Measurements from ENCODE around the gene SYT1.

Gene SYT1

DNA sequence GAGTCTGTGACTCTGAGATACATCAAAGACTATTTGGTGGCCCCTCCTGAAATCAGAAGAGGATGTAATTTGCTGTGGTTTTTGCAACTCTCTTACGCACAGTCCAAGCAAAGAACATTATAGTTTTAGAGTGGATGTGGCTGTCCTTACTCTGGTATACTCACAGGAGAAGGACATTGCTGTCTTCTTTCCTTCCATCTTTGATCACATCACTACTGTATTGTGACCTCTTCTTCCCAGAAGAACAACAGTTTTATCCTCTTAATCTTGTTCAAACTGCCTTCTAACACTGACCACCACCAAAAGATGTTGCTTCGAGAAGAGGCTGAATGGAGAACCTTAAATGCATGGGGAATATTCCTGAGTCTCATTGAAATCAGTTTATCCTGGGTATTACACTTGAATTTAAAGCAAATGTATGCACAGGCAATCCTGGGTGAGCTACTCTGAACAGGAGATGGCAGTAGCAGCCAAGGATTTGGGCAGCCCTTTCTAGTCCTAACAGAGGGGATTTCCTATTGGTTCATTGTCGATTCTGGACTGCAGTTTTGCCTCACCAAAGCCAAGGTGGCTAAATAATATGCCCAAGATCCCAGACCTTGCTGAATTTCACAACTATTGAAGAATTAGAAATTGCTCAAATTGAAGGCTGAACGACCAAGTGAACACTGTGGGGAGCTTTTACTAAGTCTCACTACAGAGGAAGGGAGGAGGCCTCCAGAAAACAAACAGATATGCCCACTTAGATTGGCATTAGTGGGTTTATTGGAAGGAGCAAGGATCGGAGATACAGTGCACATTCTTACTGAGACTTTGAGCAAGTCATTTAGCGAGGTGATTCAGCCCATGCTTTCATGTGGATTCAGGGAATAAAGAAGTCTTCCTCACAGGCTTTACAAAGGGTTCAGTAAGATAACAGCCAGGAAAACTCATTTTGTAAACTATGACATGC, 543.4 kb downstream of the SYT1 start:
- no peak overlapping the region for H3K4me3 Mint-ChIP-seq
- no peaks in the 10 kb centered on the region for H3K27me3 Mint-ChIP-seq
- H3K36me3 Mint-ChIP-seq (ENCODE audit: insufficient read depth): no peaks in the 10 kb centered on the region
- DNase-seq: no peak
- no peak overlapping the region for H3K27ac Mint-ChIP-seq
- H3K4me1 Mint-ChIP-seq (ENCODE audit: low read depth in 2 of 2): no peaks in the 10 kb centered on the region
- ATAC-seq (replicated peaks): no peak
- H3K9me3 Mint-ChIP-seq: peaks cover 0 to 1% of the 10 kb centered on the region in 2 donors

DNA sequence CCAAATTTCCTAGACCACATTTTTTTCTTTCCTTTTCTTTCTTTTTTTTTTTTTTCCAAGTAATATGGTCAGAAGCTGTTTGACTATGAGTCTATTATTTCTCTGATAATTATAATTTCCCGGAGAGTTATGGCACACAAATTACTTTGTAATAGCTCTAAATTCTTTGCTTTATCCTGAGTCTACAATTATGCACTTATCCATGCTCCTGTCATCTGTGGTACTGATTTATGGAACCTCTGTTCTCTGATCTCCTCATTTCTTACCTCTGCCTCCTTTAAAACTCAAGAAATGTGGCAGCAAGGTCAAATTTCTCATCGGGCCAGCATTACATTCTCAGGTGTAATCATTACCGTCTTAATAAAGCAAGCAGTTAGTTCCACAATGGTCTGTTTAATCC, 544.1 kb downstream of the SYT1 start:
- Mint-ChIP-seq H3K9me3 (no peaks in the 10 kb centered on the region), H3K4me3 (no peak overlapping the region), H3K36me3 (ENCODE audit: insufficient read depth) (no peaks in the 10 kb centered on the region), H3K27ac (no peak overlapping the region), H3K4me1 (ENCODE audit: low read depth in 2 of 2) (no peaks in the 10 kb centered on the region), H3K27me3 (no peaks in the 10 kb centered on the region)
- DNase-seq: no peak
- no peak for ATAC-seq (replicated peaks)

DNA sequence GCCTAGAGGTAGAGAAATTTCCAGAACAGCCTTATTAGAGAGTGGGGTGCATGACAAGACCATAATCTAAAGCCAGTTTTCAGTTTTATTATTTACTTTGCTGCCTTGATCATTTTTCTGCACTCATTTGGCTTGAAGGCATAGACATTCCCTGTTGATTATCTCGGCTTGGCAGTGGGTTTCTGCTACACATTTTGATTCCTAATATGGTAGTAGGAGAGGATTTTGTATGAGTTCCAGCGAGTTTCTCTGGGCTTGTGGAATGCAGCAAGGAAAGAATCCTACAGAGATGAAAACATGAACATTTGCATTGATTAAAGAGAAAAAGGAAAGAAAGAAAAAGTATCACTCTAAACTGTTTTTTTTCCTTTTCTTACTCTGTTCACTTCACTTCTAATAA, 545.0 kb downstream of the SYT1 start:
- Mint-ChIP-seq H3K27ac (no peak overlapping the region), H3K27me3 (no peaks in the 10 kb centered on the region), H3K9me3 (peaks cover 0 to 3% of the 10 kb centered on the region in 2 donors), H3K4me3 (no peak overlapping the region), H3K4me1 (ENCODE audit: low read depth in 2 of 2) (no peaks in the 10 kb centered on the region), H3K36me3 (ENCODE audit: insufficient read depth) (no peaks in the 10 kb centered on the region)
- ATAC-seq (replicated peaks): no peak
- DNase-seq: no peak

DNA sequence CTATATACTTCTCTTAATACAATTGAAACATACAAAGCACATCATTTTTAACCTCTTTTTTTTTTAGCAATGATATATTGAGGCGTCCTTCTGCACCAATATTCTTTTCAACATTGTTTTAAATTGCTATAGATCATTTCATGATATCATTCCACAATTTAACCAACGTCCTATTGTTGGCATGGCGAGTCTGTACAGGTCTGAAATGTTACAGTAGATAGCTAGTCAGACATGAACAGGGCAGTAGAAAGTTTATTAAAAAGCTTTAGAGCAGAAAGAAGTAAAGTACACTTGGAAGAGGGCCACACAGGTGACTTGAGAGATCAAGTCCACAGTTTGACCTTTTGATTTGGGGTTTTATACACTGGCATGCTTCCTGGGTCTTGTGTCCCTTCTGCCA, 547.2 kb downstream of the SYT1 start:
- Mint-ChIP-seq H3K4me1 (ENCODE audit: low read depth in 2 of 2) (no peaks in the 10 kb centered on the region), H3K36me3 (ENCODE audit: insufficient read depth) (no peaks in the 10 kb centered on the region), H3K9me3 (peaks cover 0 to 3% of the 10 kb centered on the region in 2 donors), H3K27ac (no peak overlapping the region), H3K4me3 (no peak overlapping the region), H3K27me3 (no peaks in the 10 kb centered on the region)
- DNase-seq (no peak), ATAC-seq (replicated peaks) (no peak)

DNA sequence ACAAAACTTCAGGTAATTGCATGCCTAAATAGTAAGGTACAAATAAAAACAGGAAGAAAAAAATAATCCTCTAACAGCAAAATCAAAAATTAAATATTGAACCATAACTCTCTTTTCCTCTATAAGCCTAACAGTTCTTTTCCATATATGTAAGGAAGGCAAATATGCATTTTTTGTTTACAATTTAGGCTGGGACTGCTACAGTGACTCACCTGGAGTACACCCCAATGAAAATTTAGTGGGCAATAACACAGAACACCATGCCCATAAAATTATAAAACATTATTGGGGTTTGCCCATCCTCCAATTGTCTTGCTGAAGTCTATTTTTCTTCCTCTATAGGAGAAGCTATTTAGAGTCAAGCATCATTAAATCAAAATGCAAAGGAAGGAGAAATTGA, 549.2 kb downstream of the SYT1 start:
- H3K4me3 Mint-ChIP-seq: no peak overlapping the region
- DNase-seq (no peak), ATAC-seq (replicated peaks) (no peak)
- H3K36me3 Mint-ChIP-seq (ENCODE audit: insufficient read depth): no peaks in the 10 kb centered on the region
- no peaks in the 10 kb centered on the region for H3K27me3 Mint-ChIP-seq
- peaks cover 0 to 3% of the 10 kb centered on the region in 2 donors for H3K9me3 Mint-ChIP-seq
- no peak overlapping the region for H3K27ac Mint-ChIP-seq
- H3K4me1 Mint-ChIP-seq (ENCODE audit: low read depth in 2 of 2): no peaks in the 10 kb centered on the region

DNA sequence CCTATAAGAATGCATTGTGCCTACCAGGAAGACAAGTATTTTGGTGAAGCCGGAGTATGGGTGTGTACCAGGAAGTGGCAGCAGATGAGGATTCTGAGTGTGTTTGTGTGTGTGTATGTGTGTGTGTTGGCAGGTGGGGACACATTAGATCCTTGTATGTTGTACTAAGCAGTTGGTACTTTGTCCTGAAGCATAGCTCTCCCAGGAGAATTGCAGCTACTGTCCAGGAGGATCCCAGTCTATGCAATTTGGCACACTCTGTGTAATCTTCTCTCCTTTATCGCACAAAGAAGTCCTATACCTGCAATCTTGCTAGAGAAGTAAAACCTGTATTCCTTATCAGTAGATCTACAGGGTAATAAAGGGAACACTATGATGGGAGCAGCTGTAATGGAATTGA, 549.7 kb downstream of the SYT1 start:
- no peak overlapping the region for H3K4me3 Mint-ChIP-seq
- H3K36me3 Mint-ChIP-seq (ENCODE audit: insufficient read depth): no peaks in the 10 kb centered on the region
- H3K9me3 Mint-ChIP-seq: peaks cover 0 to 3% of the 10 kb centered on the region in 2 donors
- ATAC-seq (replicated peaks): no peak
- no peaks in the 10 kb centered on the region for H3K27me3 Mint-ChIP-seq
- no peak overlapping the region for H3K27ac Mint-ChIP-seq
- no peaks in the 10 kb centered on the region for H3K4me1 Mint-ChIP-seq (ENCODE audit: low read depth in 2 of 2)
- no peak for DNase-seq

DNA sequence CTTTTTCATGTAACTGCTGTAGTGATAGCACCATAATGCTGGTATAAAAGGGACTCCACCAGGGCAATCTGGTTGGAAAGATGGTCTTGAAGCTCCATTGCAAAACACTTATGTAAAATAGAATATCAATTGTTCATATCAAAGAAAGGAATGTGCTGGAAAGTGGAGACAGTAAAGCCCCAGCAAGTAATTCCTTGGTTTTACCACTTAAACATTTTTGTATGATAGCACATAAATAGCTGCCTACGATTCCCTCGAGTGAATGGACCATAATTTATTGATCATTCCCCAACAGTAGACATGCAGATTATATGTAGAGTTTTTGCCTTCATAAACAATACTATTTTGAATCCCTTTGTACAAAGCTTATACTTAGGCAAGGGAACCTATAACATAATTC, 550.7 kb downstream of the SYT1 start:
- ATAC-seq (replicated peaks): no peak
- Mint-ChIP-seq H3K9me3 (peaks cover 0 to 3% of the 10 kb centered on the region in 2 donors), H3K27ac (no peak overlapping the region), H3K4me1 (ENCODE audit: low read depth in 2 of 2) (no peaks in the 10 kb centered on the region), H3K27me3 (no peaks in the 10 kb centered on the region), H3K4me3 (no peak overlapping the region), H3K36me3 (ENCODE audit: insufficient read depth) (no peaks in the 10 kb centered on the region)
- no peak for DNase-seq

DNA sequence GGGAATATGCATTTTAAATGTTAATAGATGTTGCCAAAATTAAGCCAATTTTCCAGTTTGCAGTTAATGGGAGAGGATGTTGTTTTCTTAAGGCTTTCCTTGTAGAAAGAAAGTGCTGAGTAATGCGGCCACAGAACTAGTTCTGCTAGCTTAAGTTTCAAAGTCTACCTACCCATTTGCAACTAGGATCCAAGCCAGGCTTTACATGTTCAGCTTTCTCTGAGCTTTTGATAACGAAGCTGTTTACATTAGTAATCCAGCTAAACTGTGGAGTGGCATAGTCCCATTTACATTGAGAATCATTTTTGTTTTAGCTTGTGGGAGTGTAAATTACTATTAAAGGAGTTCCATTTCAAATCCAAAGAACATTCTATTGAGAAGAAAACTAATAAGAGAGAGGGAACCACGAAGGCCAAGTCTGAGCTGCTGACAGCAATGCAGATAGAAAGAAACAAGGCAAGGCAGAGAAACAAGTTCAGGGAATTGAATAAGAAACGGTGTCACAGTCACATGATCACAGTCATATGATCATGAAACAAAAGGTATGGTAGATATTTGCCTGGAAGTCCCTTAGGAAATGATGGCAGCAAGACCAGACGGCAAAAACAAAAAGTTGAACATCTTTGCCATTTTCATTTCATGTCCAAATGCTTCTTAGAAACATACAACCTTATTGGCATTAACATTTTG, 551.3 kb downstream of the SYT1 start:
- Mint-ChIP-seq H3K4me3 (no peak overlapping the region), H3K27me3 (no peaks in the 10 kb centered on the region), H3K4me1 (ENCODE audit: low read depth in 2 of 2) (no peaks in the 10 kb centered on the region), H3K36me3 (ENCODE audit: insufficient read depth) (no peaks in the 10 kb centered on the region), H3K27ac (no peak overlapping the region), H3K9me3 (peaks cover 0 to 3% of the 10 kb centered on the region in 2 donors)
- DNase-seq: no peak
- ATAC-seq (replicated peaks): no peak

DNA sequence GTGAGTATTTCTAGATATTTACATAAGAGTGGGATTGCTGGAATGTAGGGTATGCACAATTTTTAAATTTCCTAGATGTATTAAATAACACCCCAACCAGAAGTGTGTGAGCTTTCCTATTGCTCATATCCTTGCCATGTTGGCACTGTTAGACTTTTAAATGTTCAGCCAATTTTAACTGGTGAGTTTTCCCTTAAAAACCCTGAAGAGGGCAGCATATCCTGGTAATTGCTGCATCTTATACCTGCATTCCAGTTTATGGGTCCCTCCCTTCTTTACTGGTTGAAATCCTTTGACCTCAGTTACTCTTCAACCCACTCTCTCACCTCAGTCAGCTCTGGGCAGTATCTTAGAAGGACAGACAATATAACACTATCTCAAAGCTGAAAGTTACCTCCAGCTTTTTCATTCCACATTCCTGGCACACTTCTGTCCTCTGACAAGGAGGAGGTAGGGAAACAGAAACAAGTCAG, 555.6 kb downstream of the SYT1 start:
- no peaks in the 10 kb centered on the region for H3K27me3 Mint-ChIP-seq
- no peak for DNase-seq
- H3K27ac Mint-ChIP-seq: no peak overlapping the region
- no peaks in the 10 kb centered on the region for H3K9me3 Mint-ChIP-seq
- no peak overlapping the region for H3K4me3 Mint-ChIP-seq
- ATAC-seq (replicated peaks): no peak
- no peaks in the 10 kb centered on the region for H3K4me1 Mint-ChIP-seq (ENCODE audit: low read depth in 2 of 2)
- H3K36me3 Mint-ChIP-seq (ENCODE audit: insufficient read depth): no peaks in the 10 kb centered on the region

DNA sequence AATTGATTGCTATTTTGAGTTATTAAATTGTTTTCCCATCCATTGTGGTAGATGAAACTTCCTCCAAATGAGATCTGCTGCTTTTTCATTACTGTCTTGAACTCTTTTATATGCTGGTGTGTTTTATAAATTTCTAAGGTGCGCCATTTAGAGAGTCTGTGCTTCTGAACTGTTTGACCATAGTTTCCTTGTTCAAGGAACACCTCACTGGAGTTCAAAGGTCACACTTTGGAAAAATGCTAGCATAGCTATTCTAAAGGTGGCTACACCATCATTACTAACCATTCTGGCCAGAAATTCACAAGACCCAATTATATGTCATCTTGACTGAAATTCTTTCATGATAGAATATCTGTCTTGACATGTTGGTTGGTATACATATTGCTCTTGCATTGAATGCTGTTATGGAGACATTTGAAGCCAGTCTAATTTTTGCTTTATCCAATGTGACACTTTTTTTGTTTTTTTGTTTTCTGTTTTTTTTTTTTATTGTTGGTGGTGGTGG, 556.7 kb downstream of the SYT1 start:
- no peak for ATAC-seq (replicated peaks)
- Mint-ChIP-seq H3K9me3 (no peaks in the 10 kb centered on the region), H3K27ac (no peak overlapping the region), H3K36me3 (ENCODE audit: insufficient read depth) (no peaks in the 10 kb centered on the region), H3K4me1 (ENCODE audit: low read depth in 2 of 2) (no peaks in the 10 kb centered on the region), H3K4me3 (no peak overlapping the region), H3K27me3 (no peaks in the 10 kb centered on the region)
- DNase-seq: no peak

DNA sequence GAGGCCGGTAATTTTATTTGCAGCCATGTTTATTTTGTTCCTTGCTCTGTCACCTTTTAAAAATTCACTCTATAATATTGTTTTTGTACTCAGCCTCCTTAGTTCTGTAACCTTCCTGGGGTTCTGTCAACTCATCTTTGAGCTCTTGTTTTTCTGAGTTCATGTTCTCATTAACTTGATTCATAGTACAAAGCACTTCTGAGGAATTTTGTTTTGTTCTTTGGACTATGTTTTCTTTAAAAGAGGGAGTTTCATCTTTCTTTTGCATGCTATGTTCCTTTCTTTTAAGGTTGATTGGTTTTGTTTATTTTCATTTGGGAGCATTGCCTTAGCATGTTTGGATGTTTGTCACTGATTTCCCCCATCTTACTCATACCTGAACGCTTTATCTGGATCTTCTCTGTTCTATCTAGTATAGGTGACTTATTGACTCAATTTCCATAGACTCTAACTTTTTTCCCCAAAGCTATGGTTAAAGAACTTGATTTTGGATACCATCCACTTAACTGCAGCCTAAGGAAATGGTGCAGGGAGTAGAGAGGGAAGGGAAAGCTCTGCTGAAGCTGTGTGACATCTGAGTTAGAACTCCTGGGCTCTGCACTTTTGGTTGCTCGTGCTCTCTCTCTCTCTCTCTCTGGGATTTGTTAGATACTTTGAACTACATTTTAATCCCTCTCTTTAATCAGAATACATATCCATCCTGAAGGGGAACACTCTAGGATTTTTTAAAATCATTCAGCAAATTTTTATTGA, 557.7 kb downstream of the SYT1 start:
- no peak overlapping the region for H3K27ac Mint-ChIP-seq
- H3K36me3 Mint-ChIP-seq (ENCODE audit: insufficient read depth): no peaks in the 10 kb centered on the region
- H3K4me1 Mint-ChIP-seq (ENCODE audit: low read depth in 2 of 2): no peaks in the 10 kb centered on the region
- no peak overlapping the region for H3K4me3 Mint-ChIP-seq
- no peaks in the 10 kb centered on the region for H3K27me3 Mint-ChIP-seq
- no peaks in the 10 kb centered on the region for H3K9me3 Mint-ChIP-seq
- no peak for DNase-seq
- ATAC-seq (replicated peaks): no peak

DNA sequence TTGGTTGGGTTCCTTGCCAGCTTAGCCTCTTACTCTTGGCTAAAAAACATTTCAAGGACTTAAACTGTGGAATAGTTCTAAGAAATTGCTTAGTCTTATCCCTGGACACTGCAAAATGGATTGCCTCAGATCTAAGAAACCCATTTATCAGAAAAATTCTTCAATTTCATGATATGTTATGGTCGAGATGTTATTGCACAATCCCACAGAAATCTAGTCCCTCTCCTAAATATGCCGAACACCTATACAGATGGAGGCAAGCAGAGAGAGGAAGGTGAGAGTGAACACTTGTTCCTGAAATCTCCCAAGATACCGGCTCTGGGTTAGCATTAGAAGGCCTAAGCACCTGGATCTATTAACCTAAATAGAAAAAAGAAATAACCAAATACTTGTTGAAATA, 559.0 kb downstream of the SYT1 start:
- no peak overlapping the region for H3K27ac Mint-ChIP-seq
- peaks cover 0 to 2% of the 10 kb centered on the region in 2 donors for H3K9me3 Mint-ChIP-seq
- DNase-seq (no peak), ATAC-seq (replicated peaks) (no peak)
- no peaks in the 10 kb centered on the region for H3K36me3 Mint-ChIP-seq (ENCODE audit: insufficient read depth)
- no peaks in the 10 kb centered on the region for H3K27me3 Mint-ChIP-seq
- no peaks in the 10 kb centered on the region for H3K4me1 Mint-ChIP-seq (ENCODE audit: low read depth in 2 of 2)
- no peak overlapping the region for H3K4me3 Mint-ChIP-seq

DNA sequence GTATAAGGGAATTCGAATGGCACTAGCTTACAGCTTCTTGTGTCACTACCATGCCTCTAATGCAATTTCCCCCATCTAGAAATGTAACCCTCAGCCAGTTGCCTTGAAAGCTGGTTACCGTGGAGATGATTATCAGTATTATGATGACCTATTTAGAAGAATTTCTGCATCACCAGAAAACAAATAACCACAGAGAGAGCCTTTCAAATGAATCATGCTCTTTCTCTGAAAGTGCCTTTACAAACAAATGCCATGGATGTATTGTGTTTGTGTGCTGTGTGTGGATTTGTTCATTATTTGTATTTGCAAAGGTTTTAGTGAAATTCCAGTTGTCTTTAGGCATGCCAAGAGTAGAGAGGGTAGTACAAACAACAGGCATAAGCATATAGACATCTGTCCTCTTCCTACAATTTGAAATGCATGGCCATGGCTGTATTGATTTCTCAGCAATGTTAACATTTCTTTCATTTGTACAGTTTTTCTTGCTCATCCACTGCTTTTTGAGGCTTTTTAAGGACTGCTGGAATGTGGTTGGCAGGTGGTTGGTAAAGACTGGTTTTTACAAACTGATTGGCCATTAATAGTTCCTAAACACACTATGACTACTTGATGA, 559.6 kb downstream of the SYT1 start:
- Mint-ChIP-seq H3K36me3 (ENCODE audit: insufficient read depth) (no peaks in the 10 kb centered on the region), H3K4me3 (no peak overlapping the region), H3K4me1 (ENCODE audit: low read depth in 2 of 2) (no peaks in the 10 kb centered on the region), H3K9me3 (peaks cover 0 to 2% of the 10 kb centered on the region in 2 donors), H3K27me3 (no peaks in the 10 kb centered on the region), H3K27ac (no peak overlapping the region)
- DNase-seq: no peak
- ATAC-seq (replicated peaks): no peak

Measured in effector memory CD8-positive, alpha-beta T cell (primary cell).